Liver (tissue), 9 donors: ENCODE results near the gene BSPRY. TPM values are rescaled to one million over a fixed set of nuclear protein-coding genes. Genes with fewer than 3 reads are reported as not detected.

Experiments
- DNase-seq: peaks from one replicate; pipeline ENCODE4 v3.0.0-alpha.2; 2017; ENCODE audit warnings: low spot score
- H3K27ac ChIP-seq, 2 donors: one replicate each; pipeline ENCODE4 v1.7.0; 2013; ENCODE audit warnings: inconsistent platforms in 2 of 2, low read length in 2 of 2, control low read depth in 1 of 2, low read depth in 1 of 2, mild to moderate bottlenecking in 1 of 2
- H3K27me3 ChIP-seq, 4 donors: one replicate each; pipeline versions ENCODE4 v1.6.1 to v1.7.0; 2013; ENCODE audit warnings: low read length in 3 of 4, inconsistent platforms in 1 of 4, mild to moderate bottlenecking in 1 of 4, moderate library complexity in 1 of 4; ENCODE audit not compliant: control insufficient read depth in 4 of 4, insufficient read depth in 4 of 4
- H3K36me3 ChIP-seq, 4 donors: one replicate each; pipeline versions ENCODE4 v1.6.1 to v1.7.0; 2013; ENCODE audit warnings: low read length in 3 of 4, mild to moderate bottlenecking in 3 of 4, low read depth in 1 of 4, moderate library complexity in 1 of 4; ENCODE audit not compliant: control insufficient read depth in 4 of 4, insufficient read depth in 3 of 4
- H3K4me1 ChIP-seq, 4 donors: one replicate each; pipeline versions ENCODE4 v1.6.1 to v1.7.0; 2013; ENCODE audit warnings: low read length in 3 of 4, mild to moderate bottlenecking in 3 of 4, moderate library complexity in 1 of 4; ENCODE audit not compliant: control insufficient read depth in 4 of 4, insufficient read depth in 4 of 4
- H3K4me3 ChIP-seq, 3 donors: one replicate each; pipeline versions ENCODE4 v1.6.1 to v1.7.0; 2013; ENCODE audit warnings: low read length in 3 of 3, control low read depth in 1 of 3, low read depth in 1 of 3, mild to moderate bottlenecking in 1 of 3
- H3K9ac ChIP-seq, 2 donors: one replicate each; pipeline ENCODE4 v1.7.0; 2013; ENCODE audit warnings: low read length in 2 of 2, mild to moderate bottlenecking in 2 of 2, moderate library complexity in 2 of 2, control low read depth in 1 of 2, low read depth in 1 of 2
- H3K9me3 ChIP-seq, 4 donors: one replicate each; pipeline versions ENCODE4 v1.6.1 to v1.7.0; 2013; ENCODE audit warnings: low read length in 3 of 4; ENCODE audit not compliant: control insufficient read depth in 4 of 4
- EGR1 ChIP-seq, 2 donors: IDR thresholded peaks; 2 replicates each; pipeline ENCODE4 v1.6.1; 2016 to 2018; ENCODE audit warnings: antibody characterized with exemption in 2 of 2, low read depth in 2 of 2
- FOXA1 ChIP-seq: IDR thresholded peaks from 2 replicates; pipeline ENCODE4 v1.6.1; 2016; ENCODE audit warnings: antibody characterized with exemption
- GABPA ChIP-seq, 2 donors: IDR thresholded peaks in 1 of 2; conservative IDR thresholded peaks in 1 of 2; 2 replicates each; pipeline ENCODE4 v1.6.1; 2016; ENCODE audit warnings: antibody characterized with exemption in 2 of 2, mild to moderate bottlenecking in 1 of 2, moderate library complexity in 1 of 2
- HNF4G ChIP-seq: IDR thresholded peaks from 2 replicates; pipeline ENCODE4 v1.6.1; 2016; ENCODE audit warnings: antibody characterized with exemption
- RAD21 ChIP-seq, 2 donors: IDR thresholded peaks; 2 replicates each; pipeline ENCODE4 v1.6.1; 2016; ENCODE audit warnings: antibody characterized with exemption in 2 of 2, mild to moderate bottlenecking in 2 of 2
- SP1 ChIP-seq: IDR thresholded peaks from 2 replicates; pipeline ENCODE4 v1.6.1; 2018; ENCODE audit warnings: antibody characterized with exemption, mild to moderate bottlenecking
- YY1 ChIP-seq: IDR thresholded peaks from 2 replicates; pipeline ENCODE4 v1.6.1; 2016; ENCODE audit warnings: antibody characterized with exemption, mild to moderate bottlenecking
- WGBS: extraction: QIAGEN DNeasy Blood & Tissue Kit; methylation state at CpG from one replicate; pipeline ENCODE4 v1.1.7; 2013; 5-methylcytosine and 5-hydroxymethylcytosine counted together
- polyA plus RNA-seq, 2 donors: library from polyadenylated mRNA; stranded (reverse) in 1 of 2; unstranded in 1 of 2; fragments of 200-250 nt in 1 of 2; fragments of >200 nt in 1 of 2; fragmentation: Nextera tagmentation in 1 of 2; extraction: Ambion mirVana in 1 of 2; gene quantifications; one replicate each; pipeline versions ENCODE4 v1.2.1 to v1.2.3, GENCODE V29; 2013 to 2015
- total RNA-seq, 2 donors: library from RNA; depleted of rRNA; stranded (reverse); fragments of >200 nt; gene quantifications; one replicate each; pipeline ENCODE4 v1.2.3, GENCODE V29; 2014
- TF ChIP-seq, protein P1 (sequence below): IDR thresholded peaks from 2 replicates; pipeline ENCODE4 v1.6.1; 2016; ENCODE audit warnings: antibody characterized with exemption, mild to moderate bottlenecking
- TF ChIP-seq, protein P2 (sequence below): IDR thresholded peaks from 2 replicates; pipeline ENCODE4 v1.6.1; 2016; ENCODE audit warnings: antibody characterized with exemption
- TF ChIP-seq, protein P3 (sequence below): IDR thresholded peaks from 2 replicates; pipeline ENCODE4 v1.6.1; 2016; ENCODE audit warnings: antibody characterized with exemption
- TF ChIP-seq, protein P4 (sequence below): fragments of 150-350 bp; IDR thresholded peaks from 2 replicates; pipeline ENCODE4 v1.5.1; 2017; ENCODE audit warnings: improper control_type of control experiment, low read depth, low read length; ENCODE audit not compliant: missing input control
- donor health status: healthy.
- donor health status: healthy.
- donor health status: healthy.
- donor health status: healthy.
- donor health status: healthy.

The BSPRY gene
- total and polyA plus RNA-seq, 4 donors, result 0.31 to 2.3 (median 0.65) TPM

DNA sequence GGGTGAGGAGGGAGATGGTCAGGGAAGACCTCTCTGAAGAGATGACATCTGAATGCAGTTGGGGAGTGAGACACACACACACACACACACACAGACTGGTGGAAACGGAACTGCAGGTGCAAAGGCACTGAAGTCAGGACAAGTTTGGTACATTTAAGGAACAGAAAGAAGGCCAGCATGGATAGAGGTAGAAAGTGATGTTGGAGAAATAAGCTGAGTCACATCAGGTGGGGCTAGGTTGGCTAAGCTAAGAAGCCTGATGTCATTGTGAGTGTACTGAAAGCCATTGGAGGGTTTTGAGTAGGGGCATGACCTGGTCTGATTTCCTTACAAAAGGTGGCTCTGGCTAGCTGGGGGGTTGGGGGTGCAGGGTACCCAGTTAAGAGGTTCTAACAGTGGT is 3.1 kb downstream of the BSPRY start:
- Histone ChIP-seq H3K4me3 (no peak overlapping the region), H3K4me1 (peaks cover 4 to 7% (median 5%) of the 10 kb centered on the region in 4 donors), H3K9ac (no peak overlapping the region), H3K27ac (no peak overlapping the region), H3K27me3 (no peaks in the 10 kb centered on the region), H3K9me3 (no peaks in the 10 kb centered on the region), H3K36me3 (no peaks in the 10 kb centered on the region)
- no peak for TF ChIP-seq GABPA (IDR thresholded peaks at IDR 0.05 in 1 of 2, conservative IDR thresholded peaks at IDR 0.05 in 1 of 2)
- no peak for TF ChIP-seq SP1
- TF ChIP-seq FOXA1, result no peak
- TF ChIP-seq, protein P1, sequence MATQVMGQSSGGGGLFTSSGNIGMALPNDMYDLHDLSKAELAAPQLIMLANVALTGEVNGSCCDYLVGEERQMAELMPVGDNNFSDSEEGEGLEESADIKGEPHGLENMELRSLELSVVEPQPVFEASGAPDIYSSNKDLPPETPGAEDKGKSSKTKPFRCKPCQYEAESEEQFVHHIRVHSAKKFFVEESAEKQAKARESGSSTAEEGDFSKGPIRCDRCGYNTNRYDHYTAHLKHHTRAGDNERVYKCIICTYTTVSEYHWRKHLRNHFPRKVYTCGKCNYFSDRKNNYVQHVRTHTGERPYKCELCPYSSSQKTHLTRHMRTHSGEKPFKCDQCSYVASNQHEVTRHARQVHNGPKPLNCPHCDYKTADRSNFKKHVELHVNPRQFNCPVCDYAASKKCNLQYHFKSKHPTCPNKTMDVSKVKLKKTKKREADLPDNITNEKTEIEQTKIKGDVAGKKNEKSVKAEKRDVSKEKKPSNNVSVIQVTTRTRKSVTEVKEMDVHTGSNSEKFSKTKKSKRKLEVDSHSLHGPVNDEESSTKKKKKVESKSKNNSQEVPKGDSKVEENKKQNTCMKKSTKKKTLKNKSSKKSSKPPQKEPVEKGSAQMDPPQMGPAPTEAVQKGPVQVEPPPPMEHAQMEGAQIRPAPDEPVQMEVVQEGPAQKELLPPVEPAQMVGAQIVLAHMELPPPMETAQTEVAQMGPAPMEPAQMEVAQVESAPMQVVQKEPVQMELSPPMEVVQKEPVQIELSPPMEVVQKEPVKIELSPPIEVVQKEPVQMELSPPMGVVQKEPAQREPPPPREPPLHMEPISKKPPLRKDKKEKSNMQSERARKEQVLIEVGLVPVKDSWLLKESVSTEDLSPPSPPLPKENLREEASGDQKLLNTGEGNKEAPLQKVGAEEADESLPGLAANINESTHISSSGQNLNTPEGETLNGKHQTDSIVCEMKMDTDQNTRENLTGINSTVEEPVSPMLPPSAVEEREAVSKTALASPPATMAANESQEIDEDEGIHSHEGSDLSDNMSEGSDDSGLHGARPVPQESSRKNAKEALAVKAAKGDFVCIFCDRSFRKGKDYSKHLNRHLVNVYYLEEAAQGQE, result no peak
- TF ChIP-seq, protein P2, sequence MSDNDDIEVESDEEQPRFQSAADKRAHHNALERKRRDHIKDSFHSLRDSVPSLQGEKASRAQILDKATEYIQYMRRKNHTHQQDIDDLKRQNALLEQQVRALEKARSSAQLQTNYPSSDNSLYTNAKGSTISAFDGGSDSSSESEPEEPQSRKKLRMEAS, result no peak
- TF ChIP-seq, protein P3, sequence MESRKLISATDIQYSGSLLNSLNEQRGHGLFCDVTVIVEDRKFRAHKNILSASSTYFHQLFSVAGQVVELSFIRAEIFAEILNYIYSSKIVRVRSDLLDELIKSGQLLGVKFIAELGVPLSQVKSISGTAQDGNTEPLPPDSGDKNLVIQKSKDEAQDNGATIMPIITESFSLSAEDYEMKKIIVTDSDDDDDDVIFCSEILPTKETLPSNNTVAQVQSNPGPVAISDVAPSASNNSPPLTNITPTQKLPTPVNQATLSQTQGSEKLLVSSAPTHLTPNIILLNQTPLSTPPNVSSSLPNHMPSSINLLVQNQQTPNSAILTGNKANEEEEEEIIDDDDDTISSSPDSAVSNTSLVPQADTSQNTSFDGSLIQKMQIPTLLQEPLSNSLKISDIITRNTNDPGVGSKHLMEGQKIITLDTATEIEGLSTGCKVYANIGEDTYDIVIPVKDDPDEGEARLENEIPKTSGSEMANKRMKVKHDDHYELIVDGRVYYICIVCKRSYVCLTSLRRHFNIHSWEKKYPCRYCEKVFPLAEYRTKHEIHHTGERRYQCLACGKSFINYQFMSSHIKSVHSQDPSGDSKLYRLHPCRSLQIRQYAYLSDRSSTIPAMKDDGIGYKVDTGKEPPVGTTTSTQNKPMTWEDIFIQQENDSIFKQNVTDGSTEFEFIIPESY, result no peak
- TF ChIP-seq YY1, result no peak
- TF ChIP-seq HNF4G, result no peak
- TF ChIP-seq EGR1 (IDR thresholded peaks at IDR 0.05; ENCODE audit: low read depth in 2 of 2), result no peak
- no peak for TF ChIP-seq RAD21 (IDR thresholded peaks at IDR 0.05)
- no peak for DNase-seq
- 90% methylated on average over 1 of the region's 1 CpG for WGBS

DNA sequence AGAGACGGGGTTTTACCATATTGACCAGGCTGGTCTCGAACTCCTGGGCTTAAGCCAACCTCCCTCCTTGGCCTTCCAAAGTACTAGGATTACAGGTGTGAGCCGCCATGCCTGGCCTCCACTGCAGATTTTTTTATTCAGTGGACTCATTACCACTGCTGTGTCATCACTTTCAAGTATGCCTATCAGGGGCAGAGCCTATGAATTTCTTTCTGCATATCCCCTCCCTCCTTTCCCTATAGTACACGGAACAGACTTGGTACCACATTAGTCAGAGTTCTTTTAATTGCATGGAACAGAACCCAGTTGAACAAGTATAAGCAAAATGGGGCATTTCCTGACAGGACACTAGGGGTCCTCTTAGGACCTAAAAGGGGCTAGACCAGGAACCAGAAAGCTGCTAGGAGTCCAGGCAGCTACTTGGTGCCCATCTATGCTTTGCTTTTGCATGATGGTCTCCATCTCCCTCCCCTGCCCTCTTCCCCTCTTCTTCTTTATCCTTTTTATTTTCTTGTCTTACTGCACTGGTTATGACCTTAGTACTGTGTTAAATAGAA is 5.8 kb downstream of the BSPRY start:
- Histone ChIP-seq H3K4me1 (peaks cover 0 to 5% (median 0%) of the 10 kb centered on the region in 4 donors), H3K4me3 (no peak overlapping the region), H3K27me3 (no peaks in the 10 kb centered on the region), H3K9me3 (no peaks in the 10 kb centered on the region), H3K9ac (no peak overlapping the region), H3K27ac (no peak overlapping the region), H3K36me3 (no peaks in the 10 kb centered on the region)
- 85% methylated on average over 4 of the region's 4 CpGs for WGBS
- no peak for DNase-seq
- no peak for TF ChIP-seq SP1
- TF ChIP-seq, protein P1, result no peak
- no peak for TF ChIP-seq HNF4G
- no peak for TF ChIP-seq YY1
- no peak for TF ChIP-seq FOXA1
- TF ChIP-seq, protein P4, sequence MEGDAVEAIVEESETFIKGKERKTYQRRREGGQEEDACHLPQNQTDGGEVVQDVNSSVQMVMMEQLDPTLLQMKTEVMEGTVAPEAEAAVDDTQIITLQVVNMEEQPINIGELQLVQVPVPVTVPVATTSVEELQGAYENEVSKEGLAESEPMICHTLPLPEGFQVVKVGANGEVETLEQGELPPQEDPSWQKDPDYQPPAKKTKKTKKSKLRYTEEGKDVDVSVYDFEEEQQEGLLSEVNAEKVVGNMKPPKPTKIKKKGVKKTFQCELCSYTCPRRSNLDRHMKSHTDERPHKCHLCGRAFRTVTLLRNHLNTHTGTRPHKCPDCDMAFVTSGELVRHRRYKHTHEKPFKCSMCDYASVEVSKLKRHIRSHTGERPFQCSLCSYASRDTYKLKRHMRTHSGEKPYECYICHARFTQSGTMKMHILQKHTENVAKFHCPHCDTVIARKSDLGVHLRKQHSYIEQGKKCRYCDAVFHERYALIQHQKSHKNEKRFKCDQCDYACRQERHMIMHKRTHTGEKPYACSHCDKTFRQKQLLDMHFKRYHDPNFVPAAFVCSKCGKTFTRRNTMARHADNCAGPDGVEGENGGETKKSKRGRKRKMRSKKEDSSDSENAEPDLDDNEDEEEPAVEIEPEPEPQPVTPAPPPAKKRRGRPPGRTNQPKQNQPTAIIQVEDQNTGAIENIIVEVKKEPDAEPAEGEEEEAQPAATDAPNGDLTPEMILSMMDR, result peak; percentile 44
- TF ChIP-seq RAD21 (IDR thresholded peaks at IDR 0.05), result peak; percentile 79 to 80
